ENCODE measurements around the gene WDR7.

- TF ChIP-seq CTCF (IDR thresholded peaks at IDR 0.05; ENCODE audit: poor library complexity) (no peak), EZH2 (IDR thresholded peaks at IDR 0.05; ENCODE audit: borderline replicate concordance) (no peak)
Measured at GRCh38 chr18:57026316-57026715, 375.2 kb downstream of the WDR7 start.
